NT2/D1 (cell line): ENCODE data around the gene ANO9.

Experiments used
- SUZ12 ChIP-seq: IDR thresholded peaks from 2 replicates; pipeline ENCODE4 v1.6.1; 2011; ENCODE audit not compliant: insufficient read length, insufficient read depth; ENCODE audit errors: extremely low read depth
- YY1 ChIP-seq: IDR thresholded peaks from 2 replicates; pipeline ENCODE4 v1.6.1; 2011; ENCODE audit not compliant: insufficient read length, insufficient read depth
- ZNF274 ChIP-seq: IDR thresholded peaks from 2 replicates; pipeline ENCODE4 v1.6.1; 2011; ENCODE audit warnings: mild to moderate bottlenecking, low read depth, low read length

- no peak for TF ChIP-seq ZNF274
- TF ChIP-seq YY1, result no peak
- no peak for TF ChIP-seq SUZ12
These were observed 48.4 kb downstream of the ANO9 start for GRCh38 chr11:393219-394033.
